K562 (cell line): ENCODE results near the gene DBNDD1. TPM values are rescaled to one million over a fixed set of nuclear protein-coding genes. Genes with fewer than 3 reads are reported as not detected.
A peak's percentile ranks its signal among the peaks of the same experiment; 100 is the strongest.

Experiments used
- CGGBP1 ChIP-seq: fragments of 250-450 bp; sonication (Bioruptor Pico); IDR thresholded peaks from 2 replicates; pipeline ENCODE4 v1.9.0; 2021; ENCODE audit warnings: mild to moderate bottlenecking
- FOXJ2 ChIP-seq: fragments of 200-800 bp; sonication (Bioruptor generic); IDR thresholded peaks from 2 replicates; pipeline ENCODE4 v1.6.1; 2016; ENCODE audit warnings: missing genetic modification characterization, missing compliant biosample characterization
- GATAD2A ChIP-seq: fragments of 450-650 bp; IDR thresholded peaks from 2 replicates; pipeline ENCODE4 v1.6.1; 2017
- KDM1A ChIP-seq, 2 experiments: fragments of 450-650 bp; IDR thresholded peaks; 2 replicates each; pipeline ENCODE4 v1.6.1; 2016; ENCODE audit warnings: mild to moderate bottlenecking in 2 of 2
- MIER1 ChIP-seq: fragments of 450-650 bp; IDR thresholded peaks from 2 replicates; pipeline ENCODE4 v1.6.1; 2016; ENCODE audit warnings: antibody characterized with exemption, mild to moderate bottlenecking, low read depth
- MTA1 ChIP-seq: fragments of 450-650 bp; IDR thresholded peaks from 2 replicates; pipeline ENCODE4 v1.6.1; 2017; ENCODE audit warnings: borderline replicate concordance
- POLR2H ChIP-seq: IDR thresholded peaks from 2 replicates; pipeline ENCODE4 v1.6.1; 2016; ENCODE audit warnings: missing genetic modification characterization, low read depth, mild to moderate bottlenecking, control low read depth, missing compliant biosample characterization, moderate library complexity
- RBBP5 ChIP-seq: fragments of 200-600 bp; sonication (generic); IDR thresholded peaks from 2 replicates; pipeline ENCODE4 v1.6.1; 2012; ENCODE audit warnings: borderline replicate concordance, mild to moderate bottlenecking, low read length, control low read depth, inconsistent platforms; ENCODE audit not compliant: insufficient read depth, poor library complexity, severe bottlenecking
- RBFOX2 ChIP-seq: fragments of 200-400 bp; formaldehyde crosslinking; IDR thresholded peaks from 2 replicates; pipeline ENCODE4 v1.6.1; 2017; ENCODE audit warnings: low read depth, mild to moderate bottlenecking, low read length, moderate library complexity
- RCOR1 ChIP-seq, 2 experiments: IDR thresholded peaks; 2 replicates each; pipeline ENCODE4 v1.6.1; 2012; ENCODE audit warnings: low read depth in 2 of 2, low read length in 2 of 2, borderline replicate concordance in 1 of 2, improper control_type of control experiment in 1 of 2
- SAFB2 ChIP-seq: fragments of 200-400 bp; formaldehyde crosslinking; IDR thresholded peaks from 2 replicates; pipeline ENCODE4 v1.6.1; 2018; ENCODE audit warnings: borderline replicate concordance, low read length, low read depth, moderate library complexity; ENCODE audit not compliant: severe bottlenecking
- SMAD3 ChIP-seq: fragments of 450-650 bp; formaldehyde crosslinking; conservative IDR thresholded peaks from 2 replicates; pipeline ENCODE4 v1.4.0; 2020; ENCODE audit warnings: mild to moderate bottlenecking
- STAG1 ChIP-seq: sonication (generic); formaldehyde crosslinking; IDR thresholded peaks from 2 replicates; pipeline ENCODE4 v1.5.0; 2020; ENCODE audit warnings: missing genetic modification reagents, borderline replicate concordance
- STAT5A ChIP-seq: IDR thresholded peaks from 2 replicates; pipeline ENCODE4 v1.6.1; 2012; ENCODE audit warnings: low read length, inconsistent platforms, borderline replicate concordance
- TCF3 ChIP-seq: sonication (generic); formaldehyde crosslinking; IDR thresholded peaks from 2 replicates; pipeline ENCODE4 v1.4.0; 2020; ENCODE audit warnings: mild to moderate bottlenecking, missing genetic modification reagents
- TCF7 ChIP-seq: sonication (generic); IDR thresholded peaks from 2 replicates; pipeline ENCODE4 v1.6.1; 2016; ENCODE audit warnings: antibody characterized with exemption, borderline replicate concordance
- ZFPM2 ChIP-seq: fragments of 250-450 bp; sonication (Bioruptor Pico); IDR thresholded peaks from 2 replicates; pipeline ENCODE4 v1.5.1; 2022; ENCODE audit warnings: mild to moderate bottlenecking
- ZNF224 ChIP-seq: sonication (generic); formaldehyde crosslinking; IDR thresholded peaks from 2 replicates; pipeline ENCODE4 v1.8.0; 2022; ENCODE audit warnings: mild to moderate bottlenecking, missing genetic modification reagents
- ZNF507 ChIP-seq: conservative IDR thresholded peaks from 2 replicates; pipeline ENCODE4 v1.6.1; 2017; ENCODE audit warnings: missing genetic modification characterization, missing compliant biosample characterization
- ZNF57 ChIP-seq: fragments of 450-650 bp; formaldehyde crosslinking; IDR thresholded peaks from 2 replicates; pipeline ENCODE4 v1.4.0; 2020; ENCODE audit warnings: mild to moderate bottlenecking, moderate library complexity
- ZNF780A ChIP-seq: fragments of 250-450 bp; sonication (Bioruptor Pico); IDR thresholded peaks from 2 replicates; pipeline ENCODE4 v1.5.0; 2021; ENCODE audit warnings: mild to moderate bottlenecking
- polyA plus RNA-seq, 8 experiments: library from polyadenylated mRNA; depleted of rRNA in 4 of 8; stranded (reverse) in 5 of 8; unstranded in 3 of 8; fragments of >200 nt; fragmentation: Nextera tagmentation in 2 of 8; fragmentation: Illumina TruSeq in 1 of 8; extraction: Ambion mirVana in 2 of 8; extraction: Trizol in 1 of 8; gene quantifications; 2 replicates each; pipeline versions ENCODE4 v1.2.1 to v1.2.3, GENCODE V29; 2011 to 2014; ENCODE audit warnings: inconsistent platforms in 1 of 8, missing spikeins in 1 of 8
- total RNA-seq, 7 experiments: library from RNA; depleted of rRNA in 6 of 7; stranded (reverse); fragments of >200 nt in 6 of 7; fragmentation: Illumina TruSeq in 2 of 7; extraction: Trizol in 2 of 7; gene quantifications; 2 replicates each; pipeline versions ENCODE4 v1.2.1 to v1.2.3, GENCODE V29; 2011 to 2021; ENCODE audit warnings: low replicate concordance in 1 of 7
- TF ChIP-seq, protein P1 (sequence below): fragments of 150-350 bp; IDR thresholded peaks from 2 replicates; pipeline ENCODE4 v1.6.1; 2014; ENCODE audit warnings: low read depth, mild to moderate bottlenecking, low read length, borderline replicate concordance
- TF ChIP-seq, protein P2 (sequence below): sonication (generic); formaldehyde crosslinking; IDR thresholded peaks from 2 replicates; pipeline ENCODE4 v1.8.1; 2022; ENCODE audit warnings: missing genetic modification reagents

The DBNDD1 gene
- total and polyA plus RNA-seq, 9 of the 15 experiments (the other 6 are each of a cell fraction or from before 2014, with no cell fraction given): 0.55 to 13.0 (median 5.8) TPM

- TF ChIP-seq, protein P1, sequence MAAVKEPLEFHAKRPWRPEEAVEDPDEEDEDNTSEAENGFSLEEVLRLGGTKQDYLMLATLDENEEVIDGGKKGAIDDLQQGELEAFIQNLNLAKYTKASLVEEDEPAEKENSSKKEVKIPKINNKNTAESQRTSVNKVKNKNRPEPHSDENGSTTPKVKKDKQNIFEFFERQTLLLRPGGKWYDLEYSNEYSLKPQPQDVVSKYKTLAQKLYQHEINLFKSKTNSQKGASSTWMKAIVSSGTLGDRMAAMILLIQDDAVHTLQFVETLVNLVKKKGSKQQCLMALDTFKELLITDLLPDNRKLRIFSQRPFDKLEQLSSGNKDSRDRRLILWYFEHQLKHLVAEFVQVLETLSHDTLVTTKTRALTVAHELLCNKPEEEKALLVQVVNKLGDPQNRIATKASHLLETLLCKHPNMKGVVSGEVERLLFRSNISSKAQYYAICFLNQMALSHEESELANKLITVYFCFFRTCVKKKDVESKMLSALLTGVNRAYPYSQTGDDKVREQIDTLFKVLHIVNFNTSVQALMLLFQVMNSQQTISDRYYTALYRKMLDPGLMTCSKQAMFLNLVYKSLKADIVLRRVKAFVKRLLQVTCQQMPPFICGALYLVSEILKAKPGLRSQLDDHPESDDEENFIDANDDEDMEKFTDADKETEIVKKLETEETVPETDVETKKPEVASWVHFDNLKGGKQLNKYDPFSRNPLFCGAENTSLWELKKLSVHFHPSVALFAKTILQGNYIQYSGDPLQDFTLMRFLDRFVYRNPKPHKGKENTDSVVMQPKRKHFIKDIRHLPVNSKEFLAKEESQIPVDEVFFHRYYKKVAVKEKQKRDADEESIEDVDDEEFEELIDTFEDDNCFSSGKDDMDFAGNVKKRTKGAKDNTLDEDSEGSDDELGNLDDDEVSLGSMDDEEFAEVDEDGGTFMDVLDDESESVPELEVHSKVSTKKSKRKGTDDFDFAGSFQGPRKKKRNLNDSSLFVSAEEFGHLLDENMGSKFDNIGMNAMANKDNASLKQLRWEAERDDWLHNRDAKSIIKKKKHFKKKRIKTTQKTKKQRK: no peak
- TF ChIP-seq SMAD3 (CRISPR knock-in tag) (no peak), FOXJ2 (tag) (no peak), POLR2H (tag) (no peak), SAFB2 (no peak), ZNF780A (CRISPR knock-in tag) (no peak), CGGBP1 (CRISPR knock-in tag) (no peak), ZFPM2 (no peak), GATAD2A (no peak), RCOR1 (IDR thresholded peaks at IDR 0.05; ENCODE audit: borderline replicate concordance in 1 of 2, low read depth in 2 of 2, low read length in 2 of 2) (0 out of 4 replicates have a peak, but pooled peaks of 1 of the 2 experiments have one; percentile 3), RBFOX2 (peak; percentile 39; the same call in 1 of the 2 replicates), ZNF57 (CRISPR knock-in tag) (no peak), ZNF224 (CRISPR knock-in tag) (no peak), STAT5A (no peak), STAG1 (CRISPR knock-in tag) (no peak), KDM1A (IDR thresholded peaks at IDR 0.05) (no peak), TCF3 (CRISPR knock-in tag) (no peak), ZNF507 (no peak), MIER1 (no peak), MTA1 (no peak), RBBP5 (peak; percentile 44), TCF7 (no peak)
- TF ChIP-seq, protein P2, sequence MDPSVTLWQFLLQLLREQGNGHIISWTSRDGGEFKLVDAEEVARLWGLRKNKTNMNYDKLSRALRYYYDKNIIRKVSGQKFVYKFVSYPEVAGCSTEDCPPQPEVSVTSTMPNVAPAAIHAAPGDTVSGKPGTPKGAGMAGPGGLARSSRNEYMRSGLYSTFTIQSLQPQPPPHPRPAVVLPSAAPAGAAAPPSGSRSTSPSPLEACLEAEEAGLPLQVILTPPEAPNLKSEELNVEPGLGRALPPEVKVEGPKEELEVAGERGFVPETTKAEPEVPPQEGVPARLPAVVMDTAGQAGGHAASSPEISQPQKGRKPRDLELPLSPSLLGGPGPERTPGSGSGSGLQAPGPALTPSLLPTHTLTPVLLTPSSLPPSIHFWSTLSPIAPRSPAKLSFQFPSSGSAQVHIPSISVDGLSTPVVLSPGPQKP (CRISPR knock-in tag): no peak
Observed at GRCh38 chr16:90018652-90019542, at the start of gene DBNDD1 (continued).
